ENCODE data around the gene KEL.
A peak's percentile ranks its signal among the peaks of the same experiment; 100 is the strongest.

KEL gene

GRCh38 chr7:142961973-142962926 is at the start of gene KEL:
Gene KEL (minus strand): TSS chr7:142962363. CDS start chr7:142962206, 157 bp downstream.
- no peaks in the 10 kb centered on the region for H3K36me3 ChIP-seq (ENCODE audit: insufficient read depth, low read length)
- ATAC-seq (ENCODE audit: insufficient read depth, low read depth) (no peak), DNase-seq (no peak)
- no peaks in the 10 kb centered on the region for H4K20me1 ChIP-seq (ENCODE audit: insufficient read depth, low read length)
- TF ChIP-seq EZH2 (IDR thresholded peaks at IDR 0.05; ENCODE audit: borderline replicate concordance, low read depth, low read length, severe bottlenecking) (no peak), CTCF (IDR thresholded peaks at IDR 0.05; ENCODE audit: borderline replicate concordance, extremely low read depth, low read length, poor library complexity, severe bottlenecking) (no peak)
- no peak within 1 kb of the TSS for H3K27ac ChIP-seq (ENCODE audit: low read length)
- H3K27me3 ChIP-seq (ENCODE audit: insufficient read depth, low read length, poor library complexity) = peaks cover 3% of the 10 kb centered on the region
- H2AFZ ChIP-seq (ENCODE audit: low read depth, low read length) = no peak within 1 kb of the TSS
- H3K9me3 ChIP-seq (ENCODE audit: insufficient read depth, low read length, severe bottlenecking) = no peaks in the 10 kb centered on the region
- no peak within 1 kb of the TSS for H3K9ac ChIP-seq (ENCODE audit: low read depth, low read length)
- H3K4me3 ChIP-seq (ENCODE audit: low read depth in 1 of 2, low read length in 2 of 2) = no peak within 1 kb of the TSS
- no peaks in the 10 kb centered on the region for H3K4me1 ChIP-seq (ENCODE audit: insufficient read depth, low read length)
- H3K79me2 ChIP-seq (ENCODE audit: insufficient read depth, low read length) = no peaks in the 10 kb centered on the region
- H3K4me2 ChIP-seq (ENCODE audit: insufficient read depth, low read length) = no peak within 1 kb of the TSS

GRCh38 chr7:143008007-143008901 is 46.1 kb upstream of the KEL start:
- no peaks in the 10 kb centered on the region for H3K27me3 ChIP-seq (ENCODE audit: insufficient read depth, low read length, poor library complexity)
- no peak for TF ChIP-seq EZH2 (IDR thresholded peaks at IDR 0.05; ENCODE audit: borderline replicate concordance, low read depth, low read length, severe bottlenecking)
- peak; percentile 98 for TF ChIP-seq CTCF (IDR thresholded peaks at IDR 0.05; ENCODE audit: borderline replicate concordance, extremely low read depth, low read length, poor library complexity, severe bottlenecking)
- no peaks in the 10 kb centered on the region for H4K20me1 ChIP-seq (ENCODE audit: insufficient read depth, low read length)
- ATAC-seq (ENCODE audit: insufficient read depth, low read depth) (peak; percentile 93), DNase-seq (peak; percentile 85)
- peaks cover 29% of the 10 kb centered on the region for H3K4me1 ChIP-seq (ENCODE audit: insufficient read depth, low read length)
- H2AFZ ChIP-seq (ENCODE audit: low read depth, low read length) = no peak overlapping the region; the same call in 1 of the 2 replicates
- H3K9ac ChIP-seq (ENCODE audit: low read depth, low read length) = no peak overlapping the region
- H3K27ac ChIP-seq (ENCODE audit: low read length) = no peak overlapping the region
- H3K4me2 ChIP-seq (ENCODE audit: insufficient read depth, low read length) = no peak overlapping the region
- no peaks in the 10 kb centered on the region for H3K9me3 ChIP-seq (ENCODE audit: insufficient read depth, low read length, severe bottlenecking)
- H3K36me3 ChIP-seq (ENCODE audit: insufficient read depth, low read length) = no peaks in the 10 kb centered on the region
- H3K4me3 ChIP-seq (ENCODE audit: low read depth in 1 of 2, low read length in 2 of 2) = no peak overlapping the region
- no peaks in the 10 kb centered on the region for H3K79me2 ChIP-seq (ENCODE audit: insufficient read depth, low read length)

GRCh38 chr7:143005632-143006260 is 43.6 kb upstream of the KEL start:
- Histone ChIP-seq H3K9me3 (ENCODE audit: insufficient read depth, low read length, severe bottlenecking) (peaks cover 5% of the 10 kb centered on the region), H2AFZ (ENCODE audit: low read depth, low read length) (no peak overlapping the region), H4K20me1 (ENCODE audit: insufficient read depth, low read length) (no peaks in the 10 kb centered on the region), H3K27ac (ENCODE audit: low read length) (no peak overlapping the region; the same call in 1 of the 2 replicates), H3K9ac (ENCODE audit: low read depth, low read length) (no peak overlapping the region), H3K27me3 (ENCODE audit: insufficient read depth, low read length, poor library complexity) (no peaks in the 10 kb centered on the region), H3K36me3 (ENCODE audit: insufficient read depth, low read length) (no peaks in the 10 kb centered on the region), H3K4me2 (ENCODE audit: insufficient read depth, low read length) (no peak overlapping the region), H3K4me3 (ENCODE audit: low read depth in 1 of 2, low read length in 2 of 2) (no peak overlapping the region), H3K4me1 (ENCODE audit: insufficient read depth, low read length) (peaks cover 36% of the 10 kb centered on the region), H3K79me2 (ENCODE audit: insufficient read depth, low read length) (no peaks in the 10 kb centered on the region)
- ATAC-seq (ENCODE audit: insufficient read depth, low read depth) = no peak
- no peak for DNase-seq
- TF ChIP-seq EZH2 (IDR thresholded peaks at IDR 0.05; ENCODE audit: borderline replicate concordance, low read depth, low read length, severe bottlenecking) (no peak), CTCF (IDR thresholded peaks at IDR 0.05; ENCODE audit: borderline replicate concordance, extremely low read depth, low read length, poor library complexity, severe bottlenecking) (no peak)
